Measurements from ENCODE around the gene ESR1. TPM values are rescaled to one million over a fixed set of nuclear protein-coding genes. Genes with fewer than 3 reads are reported as not detected.
"Not testable (repeated sequence)": the region's sequence is repeated elsewhere in the genome, so short reads cannot be mapped to it uniquely, and the experiment has no call there.

Gene ESR1
- total RNA-seq, 3 donors from 2014 or later = 2.2 to 74.5 (median 67.5) TPM

DNA sequence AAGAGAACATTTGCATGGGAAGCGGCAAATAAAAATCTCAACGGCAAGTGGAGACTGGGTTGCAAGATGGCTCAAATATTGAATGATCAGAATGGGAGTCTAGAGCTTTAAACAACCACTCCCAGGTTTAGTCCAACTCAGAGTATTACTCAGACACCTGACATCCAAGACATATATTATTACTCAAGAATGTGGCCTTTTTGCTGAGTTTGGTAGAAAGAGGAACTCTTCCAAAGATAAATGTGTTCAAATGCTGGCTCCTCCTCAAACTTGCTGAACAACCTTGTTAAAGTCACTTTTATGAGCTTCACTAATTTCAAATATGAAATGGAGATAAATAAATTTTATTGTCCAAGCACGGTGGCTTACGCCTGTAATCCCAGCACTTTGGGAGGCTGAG is 77.8 kb downstream of the ESR1 start:
- Histone ChIP-seq H3K9me3 (no peaks in the 10 kb centered on the region), H3K27me3 (no peaks in the 10 kb centered on the region), H3K4me3 (no peak overlapping the region), H3K36me3 (no peaks in the 10 kb centered on the region), H3K27ac (no peak overlapping the region), H3K4me1 (no peaks in the 10 kb centered on the region)
- intact Hi-C loops (cut with DNase I; ENCODE audit: low total_unique reads) = no loop called here
- DNase-seq (ENCODE audit: low spot score in 2 of 2) = no peak
- TF ChIP-seq POLR2A (IDR thresholded peaks at IDR 0.05) (no peak), POLR2AphosphoS5 (IDR thresholded peaks at IDR 0.05) (no peak)
- TF ChIP-seq, protein P1, sequence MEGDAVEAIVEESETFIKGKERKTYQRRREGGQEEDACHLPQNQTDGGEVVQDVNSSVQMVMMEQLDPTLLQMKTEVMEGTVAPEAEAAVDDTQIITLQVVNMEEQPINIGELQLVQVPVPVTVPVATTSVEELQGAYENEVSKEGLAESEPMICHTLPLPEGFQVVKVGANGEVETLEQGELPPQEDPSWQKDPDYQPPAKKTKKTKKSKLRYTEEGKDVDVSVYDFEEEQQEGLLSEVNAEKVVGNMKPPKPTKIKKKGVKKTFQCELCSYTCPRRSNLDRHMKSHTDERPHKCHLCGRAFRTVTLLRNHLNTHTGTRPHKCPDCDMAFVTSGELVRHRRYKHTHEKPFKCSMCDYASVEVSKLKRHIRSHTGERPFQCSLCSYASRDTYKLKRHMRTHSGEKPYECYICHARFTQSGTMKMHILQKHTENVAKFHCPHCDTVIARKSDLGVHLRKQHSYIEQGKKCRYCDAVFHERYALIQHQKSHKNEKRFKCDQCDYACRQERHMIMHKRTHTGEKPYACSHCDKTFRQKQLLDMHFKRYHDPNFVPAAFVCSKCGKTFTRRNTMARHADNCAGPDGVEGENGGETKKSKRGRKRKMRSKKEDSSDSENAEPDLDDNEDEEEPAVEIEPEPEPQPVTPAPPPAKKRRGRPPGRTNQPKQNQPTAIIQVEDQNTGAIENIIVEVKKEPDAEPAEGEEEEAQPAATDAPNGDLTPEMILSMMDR (IDR thresholded peaks at IDR 0.05) = no peak

DNA sequence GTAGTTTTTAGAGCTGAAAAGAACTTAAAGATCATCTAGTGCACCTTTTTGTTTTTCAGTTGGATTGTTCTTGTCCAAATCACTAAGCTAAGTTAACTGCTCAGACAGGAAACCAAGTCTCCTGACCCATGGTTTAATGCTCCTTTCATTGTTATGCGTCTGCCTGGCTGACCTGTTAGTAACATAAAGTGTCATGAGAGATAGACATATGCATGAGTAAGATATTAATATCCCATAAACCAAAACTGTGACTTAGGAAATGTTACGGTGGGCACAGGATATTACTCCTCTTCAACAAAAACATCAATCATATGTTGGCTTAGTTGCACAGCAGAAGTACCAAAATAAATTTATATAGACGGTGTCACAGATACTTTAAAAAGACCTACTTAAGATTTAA is 84.0 kb downstream of the ESR1 start:
- TF ChIP-seq POLR2AphosphoS5 (IDR thresholded peaks at IDR 0.05) (no peak), POLR2A (IDR thresholded peaks at IDR 0.05) (no peak)
- TF ChIP-seq, protein P1 (IDR thresholded peaks at IDR 0.05) = no peak
- Histone ChIP-seq H3K4me3 (no peak overlapping the region), H3K27ac (no peak overlapping the region), H3K27me3 (no peaks in the 10 kb centered on the region), H3K4me1 (no peaks in the 10 kb centered on the region), H3K36me3 (no peaks in the 10 kb centered on the region), H3K9me3 (no peaks in the 10 kb centered on the region)
- no peak for DNase-seq (ENCODE audit: low spot score in 2 of 2)
- intact Hi-C loops (cut with DNase I; ENCODE audit: low total_unique reads) = no loop called here

DNA sequence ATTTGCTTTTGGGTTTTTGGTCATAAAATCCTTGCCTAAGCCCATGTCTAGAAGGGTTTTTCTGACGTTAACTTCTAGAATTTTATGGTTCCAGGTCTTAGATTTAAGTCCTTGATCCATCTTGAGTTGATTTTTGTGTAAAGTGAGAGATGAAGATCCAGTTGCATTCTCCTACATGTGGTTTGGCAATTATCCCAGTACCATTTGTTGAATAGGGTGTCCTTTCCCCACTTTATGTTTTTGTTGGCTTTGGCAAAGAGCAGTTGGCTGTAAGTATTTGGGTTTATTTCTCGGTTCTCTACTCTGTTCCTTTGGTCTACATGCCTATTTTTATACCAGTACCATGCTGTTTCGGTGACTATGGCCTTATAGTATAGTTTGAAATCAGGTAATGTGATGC is 86.9 kb downstream of the ESR1 start:
- H3K36me3 ChIP-seq; intact Hi-C loops (cut with DNase I; ENCODE audit: low total_unique reads); DNase-seq (ENCODE audit: low spot score in 2 of 2); H3K27me3 ChIP-seq; H3K9me3 ChIP-seq; H3K4me3 ChIP-seq; H3K27ac ChIP-seq; H3K4me1 ChIP-seq: not testable (repeated sequence)

DNA sequence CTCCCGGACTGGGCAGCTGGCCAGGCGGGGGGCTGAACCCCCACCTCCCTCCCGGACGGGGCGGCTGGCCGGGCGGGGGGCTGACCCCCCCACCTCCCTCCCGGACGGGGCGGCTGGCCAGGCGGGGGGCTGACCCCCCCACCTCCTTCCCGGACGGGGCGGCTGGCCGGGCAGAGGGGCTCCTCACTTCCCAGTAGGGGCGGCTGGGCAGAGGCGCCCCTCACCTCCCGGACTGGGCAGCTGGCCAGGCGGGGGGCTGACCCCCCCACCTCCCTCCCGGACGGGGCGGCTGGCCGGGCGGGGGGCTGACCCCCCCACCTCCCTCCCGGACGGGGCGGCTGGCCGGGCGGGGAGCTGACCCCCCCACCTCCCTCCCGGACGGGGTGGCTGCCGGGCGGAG is 91.7 kb downstream of the ESR1 start:
- H3K4me1 ChIP-seq; H3K4me3 ChIP-seq; DNase-seq (ENCODE audit: low spot score in 2 of 2); intact Hi-C loops (cut with DNase I; ENCODE audit: low total_unique reads); H3K27ac ChIP-seq; H3K27me3 ChIP-seq; H3K36me3 ChIP-seq; H3K9me3 ChIP-seq: not testable (repeated sequence)

DNA sequence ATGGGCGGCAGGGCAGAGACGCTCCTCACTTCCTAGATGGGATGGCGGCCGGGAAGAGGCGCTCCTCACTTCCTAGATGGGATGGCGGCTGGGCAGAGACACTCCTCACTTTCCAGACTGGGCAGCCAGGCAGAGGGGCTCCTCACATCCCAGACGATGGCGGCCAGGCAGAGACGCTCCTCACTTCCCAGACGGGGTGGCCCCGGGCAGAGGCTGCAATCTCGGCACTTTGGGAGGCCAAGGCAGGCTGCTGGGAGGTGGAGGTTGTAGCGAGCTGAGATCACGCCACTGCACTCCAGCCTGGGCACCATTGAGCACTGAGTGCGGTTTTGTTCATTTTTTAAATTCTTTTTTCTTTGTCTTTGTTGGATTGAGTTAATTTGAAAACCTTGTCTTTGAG is 92.3 kb downstream of the ESR1 start:
- H3K9me3 ChIP-seq; H3K27ac ChIP-seq; intact Hi-C loops (cut with DNase I; ENCODE audit: low total_unique reads); DNase-seq (ENCODE audit: low spot score in 2 of 2); H3K4me1 ChIP-seq; H3K4me3 ChIP-seq; H3K27me3 ChIP-seq; H3K36me3 ChIP-seq: not testable (repeated sequence)

DNA sequence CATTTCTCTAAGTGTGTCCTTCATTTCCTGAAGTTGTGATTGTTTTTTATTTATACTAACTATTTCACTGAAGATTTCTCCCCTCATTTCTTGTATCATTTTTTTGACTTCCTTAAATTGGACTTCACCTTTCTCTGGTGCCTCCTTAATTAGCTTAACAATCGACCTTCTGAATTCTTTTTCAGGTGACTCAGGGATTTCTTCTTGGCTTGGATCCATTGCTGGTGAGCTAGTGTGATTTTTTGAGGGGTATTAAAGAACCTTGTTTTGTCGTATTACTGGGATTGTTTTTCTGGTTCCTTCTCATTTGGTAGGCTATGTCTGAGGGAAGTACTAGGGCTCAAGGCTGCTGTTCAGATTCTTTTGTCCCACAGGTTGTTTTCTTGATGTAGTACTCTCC is 92.8 kb downstream of the ESR1 start:
- TF ChIP-seq POLR2AphosphoS5 (IDR thresholded peaks at IDR 0.05) = no peak
- peaks cover 0 to 10% of the 10 kb centered on the region in 2 donors for H3K9me3 ChIP-seq
- H3K27me3 ChIP-seq = no peaks in the 10 kb centered on the region
- no peaks in the 10 kb centered on the region for H3K4me1 ChIP-seq
- no peak overlapping the region for H3K4me3 ChIP-seq
- DNase-seq (ENCODE audit: low spot score in 2 of 2) = no peak
- H3K36me3 ChIP-seq = no peaks in the 10 kb centered on the region
- intact Hi-C loops (cut with DNase I; ENCODE audit: low total_unique reads) = no loop called here
- H3K27ac ChIP-seq = peak overlapping the region; percentile 64 to 88

DNA sequence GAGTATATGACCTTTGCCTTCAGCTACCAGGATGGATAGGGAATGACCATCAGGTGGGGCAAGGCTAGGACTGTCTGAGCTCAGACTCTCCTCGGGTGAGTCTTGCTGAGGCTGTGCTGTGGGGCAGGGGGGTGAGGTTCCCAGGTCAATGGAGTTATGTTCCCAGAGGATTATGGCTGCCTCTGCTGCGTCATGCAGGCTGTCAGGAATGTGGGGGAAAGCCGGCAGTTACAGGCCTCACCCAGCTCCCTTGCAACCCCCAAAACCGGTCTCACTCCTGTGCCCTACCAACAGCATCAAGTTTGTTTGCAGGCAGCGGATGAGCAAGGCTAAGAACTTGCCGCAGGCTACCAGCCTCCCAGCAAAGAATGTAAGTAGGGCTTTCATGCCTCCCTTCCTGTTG is 93.5 kb downstream of the ESR1 start:
- peak overlapping the region; percentile 64 to 88 for H3K27ac ChIP-seq
- intact Hi-C loops (cut with DNase I; ENCODE audit: low total_unique reads) = no loop called here
- TF ChIP-seq POLR2AphosphoS5 (IDR thresholded peaks at IDR 0.05) (no peak), POLR2A (IDR thresholded peaks at IDR 0.05) (no peak)
- TF ChIP-seq, protein P1 (IDR thresholded peaks at IDR 0.05) = no peak

More for the DNA sequence above, 93.5 kb downstream of the ESR1 start:
- Histone ChIP-seq H3K27me3 (no peaks in the 10 kb centered on the region), H3K4me1 (no peaks in the 10 kb centered on the region), H3K36me3 (no peaks in the 10 kb centered on the region), H3K4me3 (no peak overlapping the region), H3K9me3 (peaks cover 0 to 10% of the 10 kb centered on the region in 2 donors)
- DNase-seq (ENCODE audit: low spot score in 2 of 2) = peak; percentile 29 to 79

Data from breast epithelium (tissue), 4 donors.